ENCODE measurements around the gene PDE3A.

GRCh38 chr12:20520532-20520931 is 152.2 kb downstream of the PDE3A start:
- no peak for TF ChIP-seq POLR2A (IDR thresholded peaks at IDR 0.05; ENCODE audit: borderline replicate concordance, extremely low read depth, insufficient read depth, insufficient read length)
- no peak for TF ChIP-seq CTCF (IDR thresholded peaks at IDR 0.05 in 2 of 3, conservative IDR thresholded peaks at IDR 0.05 in 1 of 3; ENCODE audit: borderline replicate concordance in 1 of 3, insufficient read depth in 1 of 3, low read depth in 2 of 3, low read length in 2 of 3)
- no peak for TF ChIP-seq POLR2AphosphoS5 (IDR thresholded peaks at IDR 0.05; ENCODE audit: low read depth, low read length)
- TF ChIP-seq MAX (IDR thresholded peaks at IDR 0.05) = no peak
- no peak for TF ChIP-seq TCF7L2 (IDR thresholded peaks at IDR 0.05; ENCODE audit: borderline replicate concordance, extremely low read depth, insufficient read depth, insufficient read length)
- TF ChIP-seq JUND (IDR thresholded peaks at IDR 0.05) = no peak
- TF ChIP-seq, protein P1, sequence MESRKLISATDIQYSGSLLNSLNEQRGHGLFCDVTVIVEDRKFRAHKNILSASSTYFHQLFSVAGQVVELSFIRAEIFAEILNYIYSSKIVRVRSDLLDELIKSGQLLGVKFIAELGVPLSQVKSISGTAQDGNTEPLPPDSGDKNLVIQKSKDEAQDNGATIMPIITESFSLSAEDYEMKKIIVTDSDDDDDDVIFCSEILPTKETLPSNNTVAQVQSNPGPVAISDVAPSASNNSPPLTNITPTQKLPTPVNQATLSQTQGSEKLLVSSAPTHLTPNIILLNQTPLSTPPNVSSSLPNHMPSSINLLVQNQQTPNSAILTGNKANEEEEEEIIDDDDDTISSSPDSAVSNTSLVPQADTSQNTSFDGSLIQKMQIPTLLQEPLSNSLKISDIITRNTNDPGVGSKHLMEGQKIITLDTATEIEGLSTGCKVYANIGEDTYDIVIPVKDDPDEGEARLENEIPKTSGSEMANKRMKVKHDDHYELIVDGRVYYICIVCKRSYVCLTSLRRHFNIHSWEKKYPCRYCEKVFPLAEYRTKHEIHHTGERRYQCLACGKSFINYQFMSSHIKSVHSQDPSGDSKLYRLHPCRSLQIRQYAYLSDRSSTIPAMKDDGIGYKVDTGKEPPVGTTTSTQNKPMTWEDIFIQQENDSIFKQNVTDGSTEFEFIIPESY (IDR thresholded peaks at IDR 0.05; ENCODE audit: extremely low read depth, insufficient replicate concordance, low read length) = no peak
- TF ChIP-seq, protein P2, sequence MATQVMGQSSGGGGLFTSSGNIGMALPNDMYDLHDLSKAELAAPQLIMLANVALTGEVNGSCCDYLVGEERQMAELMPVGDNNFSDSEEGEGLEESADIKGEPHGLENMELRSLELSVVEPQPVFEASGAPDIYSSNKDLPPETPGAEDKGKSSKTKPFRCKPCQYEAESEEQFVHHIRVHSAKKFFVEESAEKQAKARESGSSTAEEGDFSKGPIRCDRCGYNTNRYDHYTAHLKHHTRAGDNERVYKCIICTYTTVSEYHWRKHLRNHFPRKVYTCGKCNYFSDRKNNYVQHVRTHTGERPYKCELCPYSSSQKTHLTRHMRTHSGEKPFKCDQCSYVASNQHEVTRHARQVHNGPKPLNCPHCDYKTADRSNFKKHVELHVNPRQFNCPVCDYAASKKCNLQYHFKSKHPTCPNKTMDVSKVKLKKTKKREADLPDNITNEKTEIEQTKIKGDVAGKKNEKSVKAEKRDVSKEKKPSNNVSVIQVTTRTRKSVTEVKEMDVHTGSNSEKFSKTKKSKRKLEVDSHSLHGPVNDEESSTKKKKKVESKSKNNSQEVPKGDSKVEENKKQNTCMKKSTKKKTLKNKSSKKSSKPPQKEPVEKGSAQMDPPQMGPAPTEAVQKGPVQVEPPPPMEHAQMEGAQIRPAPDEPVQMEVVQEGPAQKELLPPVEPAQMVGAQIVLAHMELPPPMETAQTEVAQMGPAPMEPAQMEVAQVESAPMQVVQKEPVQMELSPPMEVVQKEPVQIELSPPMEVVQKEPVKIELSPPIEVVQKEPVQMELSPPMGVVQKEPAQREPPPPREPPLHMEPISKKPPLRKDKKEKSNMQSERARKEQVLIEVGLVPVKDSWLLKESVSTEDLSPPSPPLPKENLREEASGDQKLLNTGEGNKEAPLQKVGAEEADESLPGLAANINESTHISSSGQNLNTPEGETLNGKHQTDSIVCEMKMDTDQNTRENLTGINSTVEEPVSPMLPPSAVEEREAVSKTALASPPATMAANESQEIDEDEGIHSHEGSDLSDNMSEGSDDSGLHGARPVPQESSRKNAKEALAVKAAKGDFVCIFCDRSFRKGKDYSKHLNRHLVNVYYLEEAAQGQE (IDR thresholded peaks at IDR 0.05; ENCODE audit: low read depth) = no peak
- no peak for TF ChIP-seq RAD21 (IDR thresholded peaks at IDR 0.05; ENCODE audit: low read depth)
- TF ChIP-seq SRF (IDR thresholded peaks at IDR 0.05; ENCODE audit: low read depth) = no peak
- no peak for TF ChIP-seq YY1 (IDR thresholded peaks at IDR 0.05; ENCODE audit: extremely low read depth, insufficient replicate concordance, low read depth, low read length)

Measured in HCT116 (cell line).